Thoracic aorta (tissue), 2 donors: ENCODE results near the gene CUX1. TPM values are rescaled to one million over a fixed set of nuclear protein-coding genes. Genes with fewer than 3 reads are reported as not detected.
"Not testable (repeated sequence)": the region's sequence is repeated elsewhere in the genome, so short reads cannot be mapped to it uniquely, and the experiment has no call there.

ENCODE experiments used
- ATAC-seq: fragments of 150-250 bp; one replicate; pipeline ENCODE4 v1.8.0; 2017; ENCODE audit warnings: low read depth; ENCODE audit not compliant: insufficient number of reproducible peaks, low FRiP score
- DNase-seq: peaks from one replicate; pipeline ENCODE4 v3.0.0-alpha.2; 2020; ENCODE audit warnings: low spot score
- H3K27ac ChIP-seq, 2 donors: fragments of 200-600 bp; sonication (generic); 1 replicate in 1 of 2; 2 replicates in 1 of 2; pipeline ENCODE4 v1.5.1; 2016; ENCODE audit warnings: mild to moderate bottlenecking in 2 of 2, moderate library complexity in 2 of 2
- H3K27me3 ChIP-seq: fragments of 200-600 bp; sonication (generic); replicated peaks from 2 replicates; pipeline ENCODE4 v1.6.0; 2016; ENCODE audit warnings: mild to moderate bottlenecking; ENCODE audit not compliant: insufficient read depth
- H3K36me3 ChIP-seq: fragments of 200-600 bp; sonication (generic); one replicate; pipeline ENCODE4 v1.5.1; 2016
- H3K4me1 ChIP-seq, 2 donors: fragments of 200-600 bp; sonication (generic); 1 replicate in 1 of 2; 2 replicates in 1 of 2; pipeline versions ENCODE4 v1.5.1 to v1.6.0; 2016; ENCODE audit warnings: low read depth in 2 of 2, mild to moderate bottlenecking in 1 of 2; ENCODE audit not compliant: control insufficient read depth in 1 of 2
- H3K4me3 ChIP-seq: fragments of 200-600 bp; sonication (generic); 2 replicates; pipeline ENCODE4 v1.5.1; 2016; ENCODE audit warnings: mild to moderate bottlenecking
- H3K9me3 ChIP-seq: fragments of 200-600 bp; sonication (generic); 2 replicates; pipeline ENCODE4 v1.5.1; 2016
- total RNA-seq, 2 donors: library from RNA; depleted of rRNA; stranded (reverse); fragments of >200 nt; gene quantifications; one replicate each; pipeline versions ENCODE4 v1.1.0 to v1.2.3, GENCODE V29; 2016
- TF ChIP-seq, protein P1 (sequence below): fragments of 200-600 bp; sonication (generic); IDR thresholded peaks from one replicate; pipeline ENCODE4 v1.5.1; 2019; ENCODE audit warnings: antibody characterized with exemption

Gene CUX1
- total RNA-seq, 2 donors from 2014 or later, result 85.0 to 179 TPM

DNA sequence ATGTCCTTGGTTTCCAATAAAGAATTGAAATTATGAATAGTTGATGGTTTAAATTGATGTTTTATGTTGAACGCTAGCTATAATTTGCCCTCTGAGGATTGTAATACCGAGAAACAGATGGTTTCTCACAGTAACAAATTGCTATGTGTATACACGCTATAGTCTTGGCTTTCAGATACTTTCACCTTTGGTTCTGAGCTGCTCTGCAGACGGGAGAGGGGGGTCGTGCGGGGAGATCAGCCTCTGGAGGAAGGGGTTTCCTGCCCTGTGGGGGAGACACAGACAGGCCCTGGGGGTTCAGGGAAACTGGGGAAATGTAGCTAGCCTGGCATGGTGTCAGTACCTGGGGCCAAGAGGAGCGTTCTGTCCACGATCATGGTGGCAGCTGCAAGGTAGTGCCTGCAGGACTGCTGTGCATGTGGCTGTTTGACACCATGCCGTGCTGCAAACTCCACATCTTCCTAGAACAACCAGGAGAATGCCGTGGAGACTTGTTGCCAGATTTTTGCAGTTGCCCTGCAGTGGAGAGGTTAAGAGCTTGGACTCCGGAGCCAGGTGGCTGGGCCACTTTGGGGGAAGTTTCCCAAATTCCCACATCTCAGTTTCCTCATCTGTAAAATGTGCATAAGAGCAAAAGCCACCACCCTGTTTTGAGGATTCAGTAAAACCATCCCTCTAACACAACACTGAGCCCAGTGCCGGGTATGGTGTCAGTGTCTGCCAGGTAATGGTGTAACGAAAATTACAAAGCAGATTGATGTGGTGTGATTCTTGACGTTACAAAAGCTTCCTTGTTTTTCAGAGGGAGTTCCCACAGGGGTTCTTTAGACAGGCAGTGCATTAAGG, 167.9 kb downstream of the CUX1 start:
- no peaks in the 10 kb centered on the region for H3K9me3 ChIP-seq
- no peak overlapping the region for H3K4me3 ChIP-seq
- H3K27me3 ChIP-seq, result no peaks in the 10 kb centered on the region
- DNase-seq (no peak), ATAC-seq (no peak)
- no peaks in the 10 kb centered on the region for H3K36me3 ChIP-seq
- H3K27ac ChIP-seq, result no peak overlapping the region
- TF ChIP-seq, protein P1, sequence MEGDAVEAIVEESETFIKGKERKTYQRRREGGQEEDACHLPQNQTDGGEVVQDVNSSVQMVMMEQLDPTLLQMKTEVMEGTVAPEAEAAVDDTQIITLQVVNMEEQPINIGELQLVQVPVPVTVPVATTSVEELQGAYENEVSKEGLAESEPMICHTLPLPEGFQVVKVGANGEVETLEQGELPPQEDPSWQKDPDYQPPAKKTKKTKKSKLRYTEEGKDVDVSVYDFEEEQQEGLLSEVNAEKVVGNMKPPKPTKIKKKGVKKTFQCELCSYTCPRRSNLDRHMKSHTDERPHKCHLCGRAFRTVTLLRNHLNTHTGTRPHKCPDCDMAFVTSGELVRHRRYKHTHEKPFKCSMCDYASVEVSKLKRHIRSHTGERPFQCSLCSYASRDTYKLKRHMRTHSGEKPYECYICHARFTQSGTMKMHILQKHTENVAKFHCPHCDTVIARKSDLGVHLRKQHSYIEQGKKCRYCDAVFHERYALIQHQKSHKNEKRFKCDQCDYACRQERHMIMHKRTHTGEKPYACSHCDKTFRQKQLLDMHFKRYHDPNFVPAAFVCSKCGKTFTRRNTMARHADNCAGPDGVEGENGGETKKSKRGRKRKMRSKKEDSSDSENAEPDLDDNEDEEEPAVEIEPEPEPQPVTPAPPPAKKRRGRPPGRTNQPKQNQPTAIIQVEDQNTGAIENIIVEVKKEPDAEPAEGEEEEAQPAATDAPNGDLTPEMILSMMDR, result no peak
- peaks cover 0 to 7% of the 10 kb centered on the region in 2 donors for H3K4me1 ChIP-seq

DNA sequence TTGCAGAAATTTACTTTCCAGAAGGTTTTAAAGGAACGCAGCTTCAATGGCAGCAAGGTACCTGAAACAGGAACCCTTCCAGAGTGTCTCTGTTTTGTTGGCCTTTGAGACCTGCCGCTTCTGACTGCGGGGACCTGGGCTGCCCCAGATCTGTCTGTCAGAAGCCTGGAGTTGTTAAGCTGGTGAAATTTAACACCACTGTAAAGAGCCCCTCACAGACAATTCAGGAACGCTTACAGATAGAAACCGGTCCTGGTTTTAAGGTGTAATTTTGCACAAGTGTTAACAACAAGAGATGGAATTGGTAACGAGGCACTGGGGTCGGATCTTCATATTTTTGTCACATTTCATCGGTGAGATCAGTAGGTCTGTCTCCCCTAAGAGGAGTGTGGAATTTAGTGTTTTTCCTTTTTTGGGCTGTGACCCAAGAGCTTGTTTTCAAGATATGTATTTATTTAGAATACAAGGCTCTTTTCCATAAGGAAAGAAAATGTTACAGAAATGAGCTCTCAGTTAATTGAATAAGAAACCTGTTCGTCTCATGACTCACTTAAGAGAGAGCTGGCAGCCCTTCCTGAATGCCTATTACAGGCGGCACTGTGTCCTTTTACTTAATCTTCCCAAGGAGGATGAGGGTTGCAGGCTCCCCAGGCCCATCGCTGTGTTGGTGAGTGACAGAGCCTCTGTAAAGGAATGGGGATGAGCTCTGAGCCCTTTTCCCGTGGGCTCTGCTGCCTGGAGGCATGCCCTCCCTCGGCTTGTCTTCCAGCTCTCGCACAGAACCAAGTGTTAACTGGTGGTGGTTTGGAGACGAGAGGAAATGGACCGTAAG, 168.7 kb downstream of the CUX1 start:
- Histone ChIP-seq H3K27ac (no peak overlapping the region), H3K9me3 (no peaks in the 10 kb centered on the region), H3K4me3 (no peak overlapping the region), H3K27me3 (no peaks in the 10 kb centered on the region), H3K36me3 (no peaks in the 10 kb centered on the region), H3K4me1 (peaks cover 0 to 7% of the 10 kb centered on the region in 2 donors)
- DNase-seq (no peak), ATAC-seq (peak; percentile 2)
- TF ChIP-seq, protein P1, result no peak

DNA sequence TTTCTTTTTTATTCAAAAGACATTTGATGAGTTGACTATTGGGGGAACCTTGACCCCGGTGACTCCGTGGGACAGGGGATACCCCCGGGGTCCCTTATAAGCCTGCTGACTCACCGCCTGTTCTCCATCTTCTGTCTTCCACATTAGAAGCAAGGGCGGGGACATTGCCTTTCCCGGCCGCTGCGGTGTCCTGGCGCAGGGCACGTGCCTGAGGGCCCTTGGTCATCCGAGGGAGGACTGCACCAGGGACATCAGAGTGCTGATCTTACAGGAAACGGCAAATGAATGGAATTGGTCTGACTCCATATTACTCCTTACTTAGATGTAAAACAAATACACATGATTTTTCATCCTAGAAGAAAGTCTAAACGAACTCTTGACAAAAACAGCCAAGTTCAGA, 170.1 kb downstream of the CUX1 start:
- DNase-seq (no peak), ATAC-seq (no peak)
- peaks cover 0 to 7% of the 10 kb centered on the region in 2 donors for H3K4me1 ChIP-seq
- H3K36me3 ChIP-seq, result no peaks in the 10 kb centered on the region
- TF ChIP-seq, protein P1, result no peak
- H3K4me3 ChIP-seq, result no peak overlapping the region
- H3K9me3 ChIP-seq, result no peaks in the 10 kb centered on the region
- H3K27me3 ChIP-seq, result no peaks in the 10 kb centered on the region
- H3K27ac ChIP-seq, result no peak overlapping the region

DNA sequence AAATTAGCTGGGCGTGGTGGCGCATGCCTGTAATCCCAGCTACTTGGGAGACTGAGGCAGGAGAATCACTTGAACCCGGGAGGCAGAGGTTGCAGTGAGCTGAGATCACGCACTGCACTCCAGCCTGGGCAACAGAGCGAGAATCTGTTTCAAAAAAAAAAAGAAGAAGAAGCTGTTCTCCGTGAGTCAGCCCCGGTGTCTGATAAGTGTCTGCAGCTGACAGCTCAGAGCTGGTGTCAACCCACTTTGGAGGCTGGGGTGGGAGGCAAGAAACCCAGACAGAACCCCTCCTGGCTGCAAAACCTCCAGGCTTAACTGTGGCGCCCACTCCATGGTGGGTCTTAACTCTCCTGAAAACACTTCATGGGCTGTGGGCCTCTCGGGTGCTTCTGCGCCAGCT, 170.6 kb downstream of the CUX1 start:
- H3K27me3 ChIP-seq, H3K36me3 ChIP-seq, H3K4me1 ChIP-seq, H3K27ac ChIP-seq, DNase-seq, ATAC-seq, H3K9me3 ChIP-seq, H3K4me3 ChIP-seq: not testable (repeated sequence)

DNA sequence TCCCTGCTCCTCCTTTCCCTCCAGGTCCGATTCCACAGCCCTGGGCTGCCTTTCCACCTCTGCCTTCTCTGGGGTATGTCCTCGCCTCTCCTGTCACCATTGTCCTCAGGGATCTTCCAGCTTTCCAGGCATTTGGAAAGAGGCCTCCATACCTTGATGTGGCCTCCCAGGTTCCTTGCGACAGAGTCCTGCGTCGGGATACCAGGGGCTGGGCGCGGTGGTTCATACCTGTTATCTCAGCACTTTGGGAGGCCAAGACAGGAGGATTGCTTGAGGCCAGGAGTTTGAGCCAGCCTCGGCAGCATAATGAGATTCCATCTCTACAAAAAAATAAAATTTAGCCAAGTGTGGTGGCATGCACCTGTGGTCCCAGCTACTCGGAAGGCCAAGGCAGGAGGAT, 171.1 kb downstream of the CUX1 start:
- H3K9me3 ChIP-seq, result no peaks in the 10 kb centered on the region
- ATAC-seq, result no peak
- peaks cover 0 to 7% of the 10 kb centered on the region in 2 donors for H3K4me1 ChIP-seq
- DNase-seq, result no peak
- H3K36me3 ChIP-seq, result no peaks in the 10 kb centered on the region
- H3K4me3 ChIP-seq, result no peak overlapping the region
- H3K27me3 ChIP-seq, result no peaks in the 10 kb centered on the region
- TF ChIP-seq, protein P1, result no peak
- no peak overlapping the region for H3K27ac ChIP-seq
